Prostate gland (tissue), 2 donors: ENCODE data around the gene NEDD4.

Experiments
- CTCF ChIP-seq, 4 experiments: fragments of 200-600 bp in 2 of 4; fragments of 450-650 bp in 2 of 4; sonication (generic) in 2 of 4; IDR thresholded peaks; 1 replicate in 3 of 4; 2 replicates in 1 of 4; pipeline ENCODE4 v1.5.1; 2016 to 2019; ENCODE audit warnings: antibody characterized with exemption in 4 of 4, mild to moderate bottlenecking in 2 of 4, moderate library complexity in 2 of 4
- POLR2A ChIP-seq: fragments of 450-650 bp; IDR thresholded peaks from one replicate; pipeline ENCODE4 v1.6.1; 2016; ENCODE audit warnings: antibody characterized with exemption, mild to moderate bottlenecking

- TF ChIP-seq CTCF (IDR thresholded peaks at IDR 0.05) (no peak), POLR2A (no peak)
These were observed 163.6 kb downstream of the NEDD4 start for GRCh38 chr15:55829826-55830225.
